ENCODE measurements around the gene LPO.

The LPO gene

DNA sequence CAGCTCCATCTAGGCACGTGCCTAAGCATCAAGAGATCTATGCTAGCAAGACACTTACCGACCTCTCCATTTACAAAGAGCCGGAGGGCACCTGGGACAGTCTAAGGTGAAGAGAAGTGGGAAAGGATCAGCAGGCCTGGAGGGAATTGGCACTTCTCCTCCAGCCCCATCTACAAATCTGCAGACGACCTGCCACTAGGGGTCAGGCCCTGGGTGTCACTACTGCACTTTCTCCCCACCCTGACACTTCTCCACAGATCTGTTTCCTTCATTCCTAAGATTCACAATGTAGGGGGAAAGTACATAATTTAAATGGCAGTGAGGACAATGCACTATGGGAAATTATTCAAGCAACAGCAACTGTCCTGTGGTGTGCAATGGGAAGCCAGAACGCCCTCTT lies 27.5 kb upstream of the LPO start:
- DNase-seq (ENCODE audit: low spot score in 2 of 2), result no peak
- Histone ChIP-seq H3K9me3 (no peaks in the 10 kb centered on the region), H3K36me3 (replicated peaks) (peaks cover 12% of the 10 kb centered on the region), H3K4me3 (no peak overlapping the region), H3K27me3 (ENCODE audit: low read depth) (no peaks in the 10 kb centered on the region), H3K4me1 (no peaks in the 10 kb centered on the region)
- in situ Hi-C loops (cut with MboI; ENCODE audit: low sequenced_read_pairs), result no loop called here

DNA sequence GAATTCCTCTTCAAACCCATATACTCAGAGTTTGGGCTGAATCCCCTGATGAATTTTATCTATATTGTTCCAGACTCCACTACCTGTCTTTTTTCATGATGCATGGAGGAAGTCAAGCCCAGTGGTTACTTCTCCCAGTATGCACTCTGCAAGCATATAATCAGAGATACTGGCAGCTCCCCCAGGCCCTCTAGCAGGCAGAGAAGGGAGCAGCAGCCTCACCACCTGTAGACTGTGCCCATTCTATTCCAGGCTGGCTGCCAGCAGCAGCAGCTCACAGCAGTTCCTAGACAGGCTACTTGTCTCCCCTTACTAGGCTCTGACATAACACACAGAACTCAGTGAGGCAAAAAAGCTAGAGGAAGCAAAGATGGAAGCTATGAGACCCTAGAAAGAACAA lies 22.7 kb upstream of the LPO start:
- H3K9me3 ChIP-seq, result no peaks in the 10 kb centered on the region
- peaks cover 15% of the 10 kb centered on the region for H3K36me3 ChIP-seq (replicated peaks)
- in situ Hi-C loops (cut with MboI; ENCODE audit: low sequenced_read_pairs), result no loop called here
- DNase-seq (ENCODE audit: low spot score in 2 of 2), result no peak
- H3K4me3 ChIP-seq, result no peak overlapping the region
- H3K27me3 ChIP-seq (ENCODE audit: low read depth), result no peaks in the 10 kb centered on the region
- H3K4me1 ChIP-seq, result peaks cover 4% of the 10 kb centered on the region

DNA sequence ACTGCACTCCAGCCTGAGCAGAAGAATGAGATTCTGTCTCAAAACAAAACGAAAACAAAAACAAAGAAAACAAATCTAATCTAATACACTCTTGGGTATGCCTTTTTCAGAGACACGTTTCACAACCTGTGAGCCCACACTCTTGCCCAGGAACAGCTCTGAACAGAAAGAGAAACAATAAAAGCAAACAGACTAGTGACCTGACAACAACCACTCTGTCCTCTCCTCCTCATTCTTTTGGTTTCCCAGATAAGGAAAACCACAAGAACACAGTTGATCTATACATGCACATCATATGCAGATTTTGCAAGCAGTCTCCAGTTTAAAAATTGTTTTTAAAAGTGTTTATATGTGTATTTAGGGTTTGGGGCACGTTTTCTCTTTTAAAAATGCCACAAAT lies 20.6 kb upstream of the LPO start:
- Histone ChIP-seq H3K27me3 (ENCODE audit: low read depth) (no peaks in the 10 kb centered on the region), H3K4me1 (peaks cover 4% of the 10 kb centered on the region), H3K36me3 (replicated peaks) (peaks cover 9% of the 10 kb centered on the region), H3K4me3 (no peak overlapping the region), H3K9me3 (no peaks in the 10 kb centered on the region)
- in situ Hi-C loops (cut with MboI; ENCODE audit: low sequenced_read_pairs), result no loop called here
- no peak for DNase-seq (ENCODE audit: low spot score in 2 of 2)

DNA sequence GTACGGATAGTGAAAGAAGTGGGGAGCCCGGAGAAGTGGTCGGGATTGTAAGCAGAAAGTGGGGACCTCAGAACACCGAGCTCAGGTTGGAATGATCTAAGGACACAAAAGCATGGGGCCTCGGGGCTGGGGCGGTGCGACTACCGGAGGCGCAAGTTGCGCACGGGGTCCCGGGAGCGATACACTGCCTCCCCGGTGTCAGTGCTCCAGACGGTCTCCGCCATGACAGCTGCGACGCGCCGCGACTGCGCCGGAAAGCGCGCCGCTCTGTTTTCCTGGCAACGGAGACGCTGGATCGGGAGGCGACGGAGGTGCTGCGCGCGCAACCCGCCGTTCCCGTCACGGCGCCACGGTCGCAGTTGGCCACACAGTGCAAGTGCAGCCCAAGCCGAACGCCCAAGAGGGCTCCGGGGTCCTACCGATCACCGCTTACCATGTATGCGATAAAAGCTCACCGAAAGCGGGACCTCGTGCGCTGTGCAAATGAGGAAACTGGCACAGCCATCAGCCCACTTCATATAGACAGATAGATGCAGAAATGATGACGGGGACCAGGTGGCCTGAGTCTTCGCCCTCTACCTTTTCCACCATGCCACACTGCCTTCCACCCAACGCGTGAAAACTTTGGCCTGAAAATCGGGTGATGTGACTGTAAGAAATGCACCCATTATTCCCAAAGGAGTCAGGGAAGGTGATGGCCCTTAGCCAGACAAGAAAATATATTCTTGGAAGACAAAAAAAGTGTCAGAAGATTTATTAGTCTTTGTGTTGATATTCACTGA lies 19.2 kb upstream of the LPO start, which contains the start of gene MKS1:
Gene MKS1 (minus strand): TSS at position 249 of the 782 bp plus-strand sequence. CDS start 25 bp downstream, at position 224.
- no peaks in the 10 kb centered on the region for H3K27me3 ChIP-seq (ENCODE audit: low read depth)
- H3K4me3 ChIP-seq, result peak within 1 kb of the TSS; percentile 81
- H3K36me3 ChIP-seq (replicated peaks), result peaks cover 6% of the 10 kb centered on the region; the same call in 1 of the 2 replicates
- peaks cover 4% of the 10 kb centered on the region for H3K4me1 ChIP-seq
- in situ Hi-C loops (cut with MboI; ENCODE audit: low sequenced_read_pairs), result no loop called here
- DNase-seq (ENCODE audit: low spot score in 2 of 2), result peak; percentile 83 to 95
- no peaks in the 10 kb centered on the region for H3K9me3 ChIP-seq

DNA sequence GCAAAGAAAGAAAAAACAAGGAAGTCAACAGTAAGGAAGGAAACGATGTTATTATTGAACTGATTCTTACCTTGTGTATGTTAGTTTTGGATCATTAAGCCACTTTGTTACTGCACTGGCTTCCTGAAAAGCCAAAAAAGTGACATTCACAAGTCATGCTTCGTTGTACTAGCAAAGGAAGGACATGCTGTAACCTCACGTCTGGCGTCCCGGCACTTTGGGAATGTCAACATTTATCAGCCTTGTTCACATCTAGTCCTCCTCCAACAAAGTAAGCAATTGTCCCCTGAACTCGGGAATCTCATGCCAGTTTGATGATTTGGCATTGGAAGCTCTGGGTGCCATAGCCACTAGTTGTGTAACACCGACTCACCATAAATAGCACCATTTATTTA lies 18.6 kb upstream of the LPO start:
- DNase-seq (ENCODE audit: low spot score in 2 of 2), result no peak
- no peak overlapping the region; the same call in 1 of the 2 replicates for H3K4me3 ChIP-seq
- in situ Hi-C loops (cut with MboI; ENCODE audit: low sequenced_read_pairs), result no loop called here
- H3K9me3 ChIP-seq, result no peaks in the 10 kb centered on the region
- no peaks in the 10 kb centered on the region; the same call in 1 of the 2 replicates for H3K27me3 ChIP-seq (ENCODE audit: low read depth)
- peaks cover 6% of the 10 kb centered on the region; the same call in 1 of the 2 replicates for H3K36me3 ChIP-seq (replicated peaks)
- peaks cover 4% of the 10 kb centered on the region for H3K4me1 ChIP-seq

DNA sequence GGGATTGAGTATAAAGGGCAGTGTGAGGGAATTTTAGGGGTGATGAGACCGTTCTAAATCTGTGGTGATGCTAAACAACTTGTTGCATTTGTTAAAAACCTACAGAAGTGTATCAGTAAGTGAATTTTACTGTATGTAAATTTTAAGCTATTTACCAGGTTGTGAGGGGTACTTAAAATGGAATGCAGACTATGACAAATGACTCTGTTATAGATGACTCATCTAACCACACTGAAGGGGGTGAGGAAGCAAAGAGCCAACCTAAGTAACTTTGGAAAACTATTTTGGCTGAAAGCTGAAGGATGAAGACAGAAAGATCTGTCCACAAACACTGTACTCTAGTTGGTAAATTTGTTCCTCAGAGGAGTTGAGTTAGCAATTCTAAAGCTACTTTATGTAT lies 14.1 kb upstream of the LPO start:
- H3K27me3 ChIP-seq (ENCODE audit: low read depth), result no peaks in the 10 kb centered on the region; the same call in 1 of the 2 replicates
- in situ Hi-C loops (cut with MboI; ENCODE audit: low sequenced_read_pairs), result no loop called here

DNA sequence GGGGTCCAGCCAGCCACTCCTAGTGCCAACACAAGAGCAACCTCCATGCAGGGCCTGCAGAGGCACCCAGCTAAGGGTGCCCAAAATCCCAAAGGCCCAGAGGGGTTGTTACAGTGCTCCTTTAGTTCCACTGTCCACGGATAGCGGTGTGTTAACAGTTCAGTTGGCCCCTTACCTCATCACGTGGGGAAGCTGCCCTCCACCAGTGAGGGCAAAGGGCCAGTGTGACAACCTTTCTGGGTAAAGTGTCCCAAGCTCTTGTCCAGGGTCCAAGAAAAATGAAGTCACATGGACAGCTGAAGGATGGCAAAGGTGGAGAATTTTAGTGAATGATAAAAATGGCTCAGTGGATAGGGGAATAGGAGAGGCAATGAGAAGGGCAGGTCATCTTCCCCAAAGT lies 10.7 kb upstream of the LPO start:
- H3K36me3 ChIP-seq (replicated peaks), result no peaks in the 10 kb centered on the region
- in situ Hi-C loops (cut with MboI; ENCODE audit: low sequenced_read_pairs), result no loop called here
- H3K27me3 ChIP-seq (ENCODE audit: low read depth), result peaks cover 3% of the 10 kb centered on the region
- H3K4me3 ChIP-seq, result no peak overlapping the region
- DNase-seq (ENCODE audit: low spot score in 2 of 2), result no peak
- no peaks in the 10 kb centered on the region for H3K9me3 ChIP-seq
- H3K4me1 ChIP-seq, result no peaks in the 10 kb centered on the region; the same call in 1 of the 2 replicates

More for the DNA sequence above, 14.1 kb upstream of the LPO start:
- H3K4me1 ChIP-seq, result peaks cover 4% of the 10 kb centered on the region
- no peak overlapping the region for H3K4me3 ChIP-seq
- no peaks in the 10 kb centered on the region for H3K36me3 ChIP-seq (replicated peaks)
- H3K9me3 ChIP-seq, result no peaks in the 10 kb centered on the region
- no peak for DNase-seq (ENCODE audit: low spot score in 2 of 2)

DNA sequence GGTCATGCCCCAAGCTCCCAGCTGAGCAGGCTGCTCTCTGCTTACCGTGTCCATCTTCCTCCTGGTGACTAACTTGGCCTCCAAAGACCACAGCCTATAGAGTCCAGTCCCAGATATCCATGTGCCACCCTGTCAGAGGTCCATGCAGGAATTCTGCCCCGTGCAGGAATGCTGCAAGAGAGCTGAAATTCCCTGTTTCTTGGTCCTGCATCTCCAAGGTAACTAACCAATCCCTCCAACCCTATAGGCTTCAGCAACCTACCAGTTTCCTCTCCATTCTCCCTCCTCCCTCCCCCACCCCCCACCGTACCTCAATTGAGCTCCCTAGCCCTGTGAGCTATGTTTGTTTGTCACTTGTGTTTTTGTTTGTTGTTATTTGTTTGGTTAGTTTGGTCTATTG lies 9.7 kb upstream of the LPO start:
- H3K36me3 ChIP-seq (replicated peaks), result no peaks in the 10 kb centered on the region
- no peaks in the 10 kb centered on the region for H3K9me3 ChIP-seq
- no peak overlapping the region for H3K4me3 ChIP-seq
- in situ Hi-C loops (cut with MboI; ENCODE audit: low sequenced_read_pairs), result no loop called here
- peaks cover 11% of the 10 kb centered on the region for H3K27me3 ChIP-seq (ENCODE audit: low read depth)
- no peak for DNase-seq (ENCODE audit: low spot score in 2 of 2)
- H3K4me1 ChIP-seq, result no peaks in the 10 kb centered on the region; the same call in 1 of the 2 replicates

DNA sequence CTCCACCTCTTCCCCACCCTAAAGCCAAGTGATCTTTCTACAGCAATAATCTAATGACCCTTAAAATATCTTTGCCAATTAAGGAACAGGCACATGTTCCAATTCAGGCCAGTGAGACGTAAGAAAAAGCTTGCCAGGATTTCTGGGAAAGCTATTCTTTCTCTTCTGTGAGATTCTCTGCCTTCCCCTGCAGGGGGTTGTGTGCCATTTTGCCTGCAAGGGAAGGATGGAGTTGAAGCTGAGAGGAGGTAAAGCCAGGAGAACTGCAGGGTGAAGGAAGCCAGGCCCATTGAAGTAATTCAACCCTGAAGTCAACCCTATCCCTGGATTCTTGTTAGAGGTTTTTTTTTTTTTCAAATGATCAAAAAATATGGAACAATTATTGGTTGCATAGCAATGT lies 9.0 kb upstream of the LPO start:
- no peaks in the 10 kb centered on the region for H3K36me3 ChIP-seq (replicated peaks)
- no peaks in the 10 kb centered on the region for H3K9me3 ChIP-seq
- no peaks in the 10 kb centered on the region for H3K4me1 ChIP-seq
- H3K4me3 ChIP-seq, result no peak overlapping the region
- in situ Hi-C loops (cut with MboI; ENCODE audit: low sequenced_read_pairs), result no loop called here
- DNase-seq (ENCODE audit: low spot score in 2 of 2), result no peak
- H3K27me3 ChIP-seq (ENCODE audit: low read depth), result peaks cover 15% of the 10 kb centered on the region

DNA sequence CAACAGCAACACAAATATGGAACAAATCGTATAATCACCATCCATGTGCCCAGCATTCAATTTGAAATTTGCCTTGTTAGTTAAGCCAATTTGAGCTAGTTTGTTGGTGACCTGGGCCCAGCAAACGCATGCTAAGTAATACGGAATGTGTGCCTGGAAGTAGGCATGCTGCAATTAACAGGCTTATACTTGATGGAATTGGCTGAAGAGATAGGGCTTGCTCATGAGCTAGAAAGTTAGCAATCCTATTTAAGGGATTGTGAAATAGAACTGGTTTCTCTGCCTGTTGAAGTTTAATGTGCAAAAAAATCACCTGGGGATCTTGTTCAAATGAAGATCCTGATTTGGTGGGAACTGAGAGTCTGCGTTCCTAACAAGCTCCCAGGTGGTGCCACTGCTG lies 8.5 kb upstream of the LPO start:
- H3K4me1 ChIP-seq, result no peaks in the 10 kb centered on the region
- no peak overlapping the region for H3K4me3 ChIP-seq
- DNase-seq (ENCODE audit: low spot score in 2 of 2), result no peak
- peaks cover 20% of the 10 kb centered on the region for H3K27me3 ChIP-seq (ENCODE audit: low read depth)
- no peaks in the 10 kb centered on the region for H3K36me3 ChIP-seq (replicated peaks)
- H3K9me3 ChIP-seq, result no peaks in the 10 kb centered on the region
- in situ Hi-C loops (cut with MboI; ENCODE audit: low sequenced_read_pairs), result no loop called here

DNA sequence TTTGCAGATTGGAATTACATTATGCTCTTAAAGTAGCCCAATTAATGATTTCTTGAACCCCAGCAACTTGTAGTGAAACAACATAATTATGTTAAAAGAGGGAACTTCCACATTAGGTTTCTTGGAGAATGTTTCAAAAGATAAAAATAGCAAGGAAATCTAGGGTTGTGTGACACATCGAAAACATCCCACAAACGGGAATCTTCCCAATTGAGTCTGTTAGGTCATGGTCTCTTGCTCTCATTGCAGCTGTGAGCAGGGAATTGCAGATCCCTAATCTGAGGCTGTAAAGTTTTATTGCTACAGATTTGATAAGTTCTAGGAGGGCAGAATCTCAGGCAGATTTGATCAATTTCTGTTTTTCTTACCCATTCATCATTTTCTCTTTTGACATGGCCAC lies 6.7 kb upstream of the LPO start:
- in situ Hi-C loops (cut with MboI; ENCODE audit: low sequenced_read_pairs), result no loop called here

DNA sequence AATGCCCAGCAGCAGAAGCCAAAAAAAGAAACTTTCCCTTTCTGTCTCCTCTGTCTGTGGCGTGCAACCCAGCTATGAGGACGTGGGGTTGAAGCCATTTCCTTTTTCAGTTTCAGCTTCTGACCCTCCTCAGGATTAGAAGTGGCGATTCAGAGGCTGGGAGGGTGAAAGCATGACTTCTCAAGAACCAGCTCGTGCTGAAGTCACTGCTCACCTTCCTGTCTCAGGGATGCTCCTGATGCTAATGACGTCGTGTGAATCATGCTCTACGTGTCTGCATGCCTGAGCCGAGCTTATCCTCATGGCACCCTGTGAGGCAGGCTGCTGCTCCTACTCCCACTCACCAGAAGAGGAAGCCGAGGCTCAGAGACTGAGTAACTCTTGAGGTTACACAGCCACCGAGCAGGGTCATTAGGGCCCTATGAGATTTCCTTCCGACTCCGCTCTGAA lies 5.7 kb upstream of the LPO start:
- Histone ChIP-seq H3K4me3 (no peak overlapping the region), H3K36me3 (replicated peaks) (no peaks in the 10 kb centered on the region), H3K9me3 (no peaks in the 10 kb centered on the region), H3K4me1 (no peaks in the 10 kb centered on the region), H3K27me3 (ENCODE audit: low read depth) (peaks cover 40% of the 10 kb centered on the region)
- in situ Hi-C loops (cut with MboI; ENCODE audit: low sequenced_read_pairs), result no loop called here
- DNase-seq (ENCODE audit: low spot score in 2 of 2), result no peak

More for the DNA sequence above, 6.7 kb upstream of the LPO start:
- Histone ChIP-seq H3K4me3 (no peak overlapping the region), H3K9me3 (no peaks in the 10 kb centered on the region), H3K27me3 (ENCODE audit: low read depth) (peaks cover 32% of the 10 kb centered on the region), H3K4me1 (no peaks in the 10 kb centered on the region), H3K36me3 (replicated peaks) (no peaks in the 10 kb centered on the region)
- DNase-seq (ENCODE audit: low spot score in 2 of 2), result no peak

DNA sequence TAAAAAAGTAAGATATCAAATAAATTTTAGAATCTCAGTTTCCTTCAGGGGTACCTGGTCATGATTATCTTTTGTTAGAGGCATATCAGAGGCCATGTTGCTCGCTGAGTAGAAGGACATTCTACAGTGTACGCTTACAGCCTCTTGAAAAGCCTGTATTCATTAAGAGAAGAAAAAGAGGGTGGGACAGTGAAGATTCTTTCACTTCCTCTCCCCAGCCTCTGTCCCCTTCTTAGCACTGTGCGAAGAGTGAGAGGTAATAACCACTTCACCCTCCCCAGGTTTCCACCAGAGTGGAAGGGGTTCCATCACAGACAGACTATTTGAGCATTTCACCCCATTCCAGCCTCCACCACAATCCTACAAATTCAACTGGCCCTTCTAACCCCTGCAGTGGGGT lies 4.8 kb upstream of the LPO start:
- in situ Hi-C loops (cut with MboI; ENCODE audit: low sequenced_read_pairs), result no loop called here
- no peaks in the 10 kb centered on the region for H3K4me1 ChIP-seq
- no peak for DNase-seq (ENCODE audit: low spot score in 2 of 2)
- no peaks in the 10 kb centered on the region for H3K36me3 ChIP-seq (replicated peaks)
- no peak overlapping the region for H3K4me3 ChIP-seq
- H3K9me3 ChIP-seq, result no peaks in the 10 kb centered on the region
- peaks cover 43% of the 10 kb centered on the region for H3K27me3 ChIP-seq (ENCODE audit: low read depth)

DNA sequence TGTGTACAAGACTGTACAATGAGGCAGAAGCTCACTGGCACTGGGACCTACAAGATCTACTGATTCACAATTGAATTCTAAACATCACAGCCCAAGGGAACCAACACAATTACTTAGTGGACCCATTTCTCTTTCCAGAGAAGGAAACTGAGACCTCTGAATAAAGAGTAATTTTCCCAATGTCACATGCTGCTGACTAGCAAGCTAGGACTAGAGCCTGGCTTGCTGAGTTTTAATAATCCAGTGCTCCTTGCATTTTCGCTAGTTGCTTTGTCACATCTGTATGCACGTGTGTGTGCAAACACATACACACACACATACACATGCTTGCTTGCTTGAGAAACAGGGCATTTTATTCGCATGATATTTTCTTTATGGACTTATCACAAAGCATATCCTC lies 3.9 kb upstream of the LPO start:
- Histone ChIP-seq H3K36me3 (replicated peaks) (no peaks in the 10 kb centered on the region), H3K27me3 (ENCODE audit: low read depth) (peaks cover 53% of the 10 kb centered on the region), H3K9me3 (no peaks in the 10 kb centered on the region), H3K4me1 (no peaks in the 10 kb centered on the region), H3K4me3 (no peak overlapping the region)
- DNase-seq (ENCODE audit: low spot score in 2 of 2), result no peak
- in situ Hi-C loops (cut with MboI; ENCODE audit: low sequenced_read_pairs), result no loop called here

Measured in HAP-1 (cell line).